ENCODE data around the gene ANO7. TPM values are rescaled to one million over a fixed set of nuclear protein-coding genes. Genes with fewer than 3 reads are reported as not detected.

Gene ANO7
- total RNA-seq, 1 experiment from 2014 or later: 1.7 TPM

GRCh38 chr2:241255542-241256167 lies 67.2 kb downstream of the ANO7 start:
- H3K27ac ChIP-seq: no peak overlapping the region
- H3K36me3 ChIP-seq: peaks cover 98% of the 10 kb centered on the region
- no peaks in the 10 kb centered on the region for H3K4me1 ChIP-seq (replicated peaks)
- no peaks in the 10 kb centered on the region for H3K9me3 ChIP-seq (replicated peaks)
- no peak overlapping the region for H3K4me3 ChIP-seq
- H3K27me3 ChIP-seq (replicated peaks): no peaks in the 10 kb centered on the region
- DNase-seq (ENCODE audit: low read depth in 1 of 2, low spot score in 2 of 2): peak in 1 of 2 experiments; percentile 36

- no peaks in the 10 kb centered on the region for H3K27me3 ChIP-seq (replicated peaks)
- H3K27ac ChIP-seq: no peak overlapping the region
- H3K4me1 ChIP-seq (replicated peaks): no peaks in the 10 kb centered on the region
- H3K9me3 ChIP-seq (replicated peaks): no peaks in the 10 kb centered on the region
- peaks cover 98% of the 10 kb centered on the region for H3K36me3 ChIP-seq
- H3K4me3 ChIP-seq: no peak overlapping the region
- DNase-seq (ENCODE audit: low read depth in 1 of 2, low spot score in 2 of 2): peak in 1 of 2 experiments; percentile 31
Measured at GRCh38 chr2:241256168-241256545, 67.7 kb downstream of the ANO7 start.

- Histone ChIP-seq H3K27me3 (replicated peaks) (no peaks in the 10 kb centered on the region), H3K4me3 (no peak overlapping the region), H3K27ac (no peak overlapping the region), H3K9me3 (replicated peaks) (no peaks in the 10 kb centered on the region), H3K4me1 (replicated peaks) (no peaks in the 10 kb centered on the region), H3K36me3 (peaks cover 98% of the 10 kb centered on the region)
- no peak for DNase-seq (ENCODE audit: low read depth in 1 of 2, low spot score in 2 of 2)
Measured at GRCh38 chr2:241257419-241258032, 69.0 kb downstream of the ANO7 start.

- H3K36me3 ChIP-seq: peaks cover 98% of the 10 kb centered on the region
- no peak overlapping the region for H3K4me3 ChIP-seq
- no peak overlapping the region for H3K27ac ChIP-seq
- H3K9me3 ChIP-seq (replicated peaks): no peaks in the 10 kb centered on the region
- peak in 1 of 2 experiments; percentile 3 for DNase-seq (ENCODE audit: low read depth in 1 of 2, low spot score in 2 of 2)
- H3K4me1 ChIP-seq (replicated peaks): no peaks in the 10 kb centered on the region
- H3K27me3 ChIP-seq (replicated peaks): no peaks in the 10 kb centered on the region
Measured at GRCh38 chr2:241258505-241259280, 70.2 kb downstream of the ANO7 start.

- H3K4me3 ChIP-seq: no peak overlapping the region
- peaks cover 98% of the 10 kb centered on the region for H3K36me3 ChIP-seq
- H3K9me3 ChIP-seq (replicated peaks): no peaks in the 10 kb centered on the region
- no peak overlapping the region for H3K27ac ChIP-seq
- no peaks in the 10 kb centered on the region for H3K4me1 ChIP-seq (replicated peaks)
- H3K27me3 ChIP-seq (replicated peaks): no peaks in the 10 kb centered on the region
- peak in 1 of 2 experiments; percentile 14 for DNase-seq (ENCODE audit: low read depth in 1 of 2, low spot score in 2 of 2)
Measured at GRCh38 chr2:241260911-241261310, 72.4 kb downstream of the ANO7 start.

- no peaks in the 10 kb centered on the region for H3K4me1 ChIP-seq (replicated peaks)
Measured at GRCh38 chr2:241261628-241262027, 73.2 kb downstream of the ANO7 start.

GRCh38 chr2:241263061-241263460 lies 74.6 kb downstream of the ANO7 start:
- H3K27ac ChIP-seq: no peak overlapping the region
- DNase-seq (ENCODE audit: low read depth in 1 of 2, low spot score in 2 of 2): no peak
- no peak overlapping the region for H3K4me3 ChIP-seq
- H3K4me1 ChIP-seq (replicated peaks): 0 out of 2 replicates have a peak, but pooled peaks cover 5% of the 10 kb centered on the region
- H3K27me3 ChIP-seq (replicated peaks): no peaks in the 10 kb centered on the region
- H3K36me3 ChIP-seq: peaks cover 98% of the 10 kb centered on the region
- no peaks in the 10 kb centered on the region for H3K9me3 ChIP-seq (replicated peaks)

More at GRCh38 chr2:241261628-241262027, 73.2 kb downstream of the ANO7 start:
- H3K4me3 ChIP-seq: no peak overlapping the region
- H3K27ac ChIP-seq: no peak overlapping the region
- H3K36me3 ChIP-seq: peaks cover 98% of the 10 kb centered on the region
- no peak for DNase-seq (ENCODE audit: low read depth in 1 of 2, low spot score in 2 of 2)
- H3K27me3 ChIP-seq (replicated peaks): no peaks in the 10 kb centered on the region
- H3K9me3 ChIP-seq (replicated peaks): no peaks in the 10 kb centered on the region

- Histone ChIP-seq H3K36me3 (peaks cover 98% of the 10 kb centered on the region), H3K27ac (no peak overlapping the region), H3K4me3 (no peak overlapping the region), H3K9me3 (replicated peaks) (no peaks in the 10 kb centered on the region), H3K4me1 (replicated peaks) (peaks cover 18% of the 10 kb centered on the region), H3K27me3 (replicated peaks) (no peaks in the 10 kb centered on the region)
- no peak for DNase-seq (ENCODE audit: low read depth in 1 of 2, low spot score in 2 of 2)
Measured at GRCh38 chr2:241265506-241265905, 77.0 kb downstream of the ANO7 start.

- DNase-seq (ENCODE audit: low read depth in 1 of 2, low spot score in 2 of 2): peak in 1 of 2 experiments; percentile 25
- Histone ChIP-seq H3K36me3 (peaks cover 93% of the 10 kb centered on the region), H3K9me3 (replicated peaks) (no peaks in the 10 kb centered on the region), H3K27ac (no peak overlapping the region), H3K27me3 (replicated peaks) (no peaks in the 10 kb centered on the region), H3K4me1 (replicated peaks) (peaks cover 29% of the 10 kb centered on the region), H3K4me3 (no peak overlapping the region)
Measured at GRCh38 chr2:241267249-241268067, 79.0 kb downstream of the ANO7 start.

GRCh38 chr2:241268306-241268705 lies 79.8 kb downstream of the ANO7 start:
- peaks cover 35% of the 10 kb centered on the region for H3K4me1 ChIP-seq (replicated peaks)
- no peak overlapping the region for H3K27ac ChIP-seq
- no peaks in the 10 kb centered on the region for H3K9me3 ChIP-seq (replicated peaks)
- no peak for DNase-seq (ENCODE audit: low read depth in 1 of 2, low spot score in 2 of 2)
- no peaks in the 10 kb centered on the region for H3K27me3 ChIP-seq (replicated peaks)
- H3K4me3 ChIP-seq: no peak overlapping the region
- H3K36me3 ChIP-seq: peaks cover 84% of the 10 kb centered on the region

- Histone ChIP-seq H3K9me3 (replicated peaks) (no peaks in the 10 kb centered on the region), H3K4me1 (replicated peaks) (peaks cover 35% of the 10 kb centered on the region), H3K27me3 (replicated peaks) (no peaks in the 10 kb centered on the region), H3K4me3 (no peak overlapping the region), H3K36me3 (peaks cover 79% of the 10 kb centered on the region), H3K27ac (no peak overlapping the region)
- DNase-seq (ENCODE audit: low read depth in 1 of 2, low spot score in 2 of 2): peak in 1 of 2 experiments; percentile 27
Measured at GRCh38 chr2:241268716-241269445, 80.4 kb downstream of the ANO7 start.

GRCh38 chr2:241269707-241270520 lies 81.4 kb downstream of the ANO7 start:
- DNase-seq (ENCODE audit: low read depth in 1 of 2, low spot score in 2 of 2): no peak
- H3K4me1 ChIP-seq (replicated peaks): peaks cover 35% of the 10 kb centered on the region

More at GRCh38 chr2:241269707-241270520, 81.4 kb downstream of the ANO7 start:
- peaks cover 68% of the 10 kb centered on the region for H3K36me3 ChIP-seq
- no peaks in the 10 kb centered on the region for H3K27me3 ChIP-seq (replicated peaks)
- no peak overlapping the region for H3K4me3 ChIP-seq
- H3K27ac ChIP-seq: no peak overlapping the region
- H3K9me3 ChIP-seq (replicated peaks): no peaks in the 10 kb centered on the region

Data from SJSA1 (cell line).